Activated CD4-positive, CD25-positive, alpha-beta regulatory T cell (primary cell): ENCODE results near the gene RBBP7.
A peak's percentile ranks its signal among the peaks of the same experiment; 100 is the strongest.

Experiments
- DNase-seq, 4 experiments: peaks; one replicate each; lab custom pipeline; 2025; lab: John Stamatoyannopoulos, UW

Gene RBBP7

DNA sequence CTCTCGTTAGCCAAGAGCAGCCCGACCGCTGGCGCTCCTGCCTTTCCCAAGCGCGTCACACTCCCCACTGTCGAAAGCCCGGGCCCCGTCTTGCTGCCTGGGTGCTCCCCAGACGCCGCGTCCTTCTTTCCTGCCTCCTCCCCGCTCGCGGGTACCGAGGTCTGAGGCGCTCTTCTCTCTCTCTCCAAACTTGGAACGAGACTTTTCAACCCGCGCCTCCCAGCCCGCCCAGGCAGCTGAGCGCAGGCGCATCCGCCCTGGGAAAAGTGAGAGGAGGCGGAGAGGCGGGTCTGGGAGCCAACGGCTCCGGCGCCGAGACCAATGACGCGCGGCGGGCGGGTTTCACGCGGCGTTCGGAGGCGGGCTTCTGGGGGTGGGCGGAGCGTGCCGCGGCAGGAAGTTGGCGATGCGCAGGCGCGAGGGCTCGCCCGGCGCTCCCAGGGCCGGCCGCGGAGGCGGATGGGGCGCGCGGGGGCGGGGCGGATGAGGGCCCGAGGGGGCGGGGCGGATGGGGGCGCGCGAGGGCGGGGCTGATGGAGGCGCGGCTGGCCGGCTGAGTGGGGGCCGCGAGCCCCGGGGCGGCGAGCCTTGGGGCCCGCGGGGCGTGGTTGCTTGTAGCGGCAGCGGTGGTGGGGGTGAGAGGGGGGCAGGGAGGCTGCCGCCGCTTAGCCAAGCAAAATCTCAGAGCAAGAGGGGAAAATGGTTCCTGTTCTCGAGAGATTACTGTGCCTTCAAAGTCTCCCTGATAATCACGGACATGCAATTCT lies at the start of gene RBBP7:
Gene RBBP7 (minus strand): TSS at position 268 of the 767 bp plus-strand sequence. CDS start 309 bp downstream, outside the sequence.
- peak; percentile 73 to 85 (median 84) for DNase-seq

DNA sequence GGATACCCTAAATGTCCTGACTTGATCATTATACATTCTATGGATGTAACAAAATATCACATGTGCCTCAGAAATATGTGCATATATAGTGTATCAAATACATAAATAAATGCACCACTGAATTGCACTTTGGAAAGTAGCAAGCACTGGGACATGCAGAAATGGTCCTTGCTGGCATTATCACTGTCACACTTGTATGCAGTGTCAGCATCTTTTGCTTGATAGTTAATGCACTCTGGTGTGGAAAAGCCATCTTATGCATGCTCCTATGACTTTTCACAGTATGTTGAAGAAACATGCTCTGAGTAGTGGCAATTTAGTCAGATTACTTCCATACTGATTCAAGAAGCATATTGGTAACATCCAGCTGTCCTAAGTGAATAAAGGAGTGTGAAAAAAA lies 48.8 kb upstream of the RBBP7 start:
- no peak for DNase-seq

DNA sequence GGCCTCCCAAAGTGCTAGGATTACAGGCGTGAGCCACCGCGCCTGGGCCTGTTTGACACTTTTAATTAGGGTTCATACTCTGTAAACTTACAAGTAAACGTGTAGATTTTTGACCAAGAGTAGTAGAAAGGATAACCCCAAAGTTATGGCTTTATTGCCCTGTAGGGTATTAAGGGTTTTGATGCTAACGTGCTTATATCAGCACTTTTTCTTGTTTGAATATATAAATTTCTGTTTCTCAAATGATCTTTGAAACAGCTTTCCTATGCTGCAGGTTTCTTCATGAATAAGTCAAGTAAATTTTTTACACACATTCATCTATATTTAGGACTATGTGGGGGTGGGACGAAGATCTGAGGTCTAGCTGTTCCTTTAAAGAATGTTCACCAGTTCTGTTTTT lies 47.0 kb upstream of the RBBP7 start:
- DNase-seq = no peak

DNA sequence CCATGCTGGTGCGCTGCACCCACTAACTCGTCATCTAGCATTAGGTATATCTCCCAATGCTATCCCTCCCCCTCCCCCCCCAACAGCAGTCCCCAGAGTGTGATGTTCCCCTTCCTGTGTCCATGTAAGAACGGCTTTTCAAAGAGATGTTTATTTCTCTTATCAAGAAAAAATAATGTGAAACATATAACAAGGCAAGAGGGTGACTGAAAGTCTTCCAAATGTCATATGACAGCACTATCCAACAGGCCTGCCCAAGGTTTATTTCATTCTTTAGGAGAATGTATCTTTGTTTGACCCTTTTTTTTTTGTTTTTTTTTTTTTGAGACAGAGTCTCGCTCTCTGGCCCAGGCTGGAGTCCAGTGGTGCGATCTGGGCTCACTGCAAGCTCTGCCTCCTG lies 46.4 kb upstream of the RBBP7 start:
- DNase-seq = no peak

DNA sequence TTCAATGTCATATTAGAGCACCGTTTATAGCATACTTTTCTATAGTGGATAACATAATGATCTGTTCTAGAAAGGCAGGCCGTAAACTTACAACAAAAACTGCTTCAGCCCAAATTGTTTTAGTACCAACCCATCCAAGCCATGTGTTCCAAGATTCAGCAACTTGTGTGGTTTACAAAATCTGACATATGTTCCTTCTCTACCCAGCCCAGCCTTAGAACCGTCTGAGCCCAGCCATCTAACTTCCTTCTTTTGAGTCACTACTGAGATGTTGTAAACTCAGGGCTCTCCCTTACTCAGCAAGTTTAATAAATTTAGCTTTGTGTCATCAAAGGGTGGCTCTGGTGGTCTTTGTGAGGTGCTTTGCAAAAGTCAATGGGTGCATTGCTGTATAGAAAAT lies 43.9 kb upstream of the RBBP7 start:
- no peak for DNase-seq

DNA sequence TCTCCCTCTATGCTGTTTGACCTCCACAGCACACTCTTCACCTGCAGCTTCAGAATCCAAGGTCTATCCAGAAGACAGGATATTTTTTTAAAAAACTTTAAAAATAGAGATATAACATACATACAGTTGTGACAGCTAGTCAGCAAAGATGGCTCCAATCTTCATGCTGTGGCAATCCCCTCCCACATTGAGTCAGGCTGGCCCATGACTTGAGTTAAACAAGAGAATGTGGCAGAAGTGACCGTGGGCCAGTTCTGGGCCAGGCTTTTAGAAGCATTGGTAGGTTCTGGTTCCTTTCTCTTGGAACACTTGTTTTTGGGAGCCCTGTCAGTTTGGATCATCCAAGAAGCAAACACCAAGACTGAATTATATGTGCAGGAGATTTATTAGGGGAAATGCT lies 40.2 kb upstream of the RBBP7 start:
- DNase-seq = no peak

DNA sequence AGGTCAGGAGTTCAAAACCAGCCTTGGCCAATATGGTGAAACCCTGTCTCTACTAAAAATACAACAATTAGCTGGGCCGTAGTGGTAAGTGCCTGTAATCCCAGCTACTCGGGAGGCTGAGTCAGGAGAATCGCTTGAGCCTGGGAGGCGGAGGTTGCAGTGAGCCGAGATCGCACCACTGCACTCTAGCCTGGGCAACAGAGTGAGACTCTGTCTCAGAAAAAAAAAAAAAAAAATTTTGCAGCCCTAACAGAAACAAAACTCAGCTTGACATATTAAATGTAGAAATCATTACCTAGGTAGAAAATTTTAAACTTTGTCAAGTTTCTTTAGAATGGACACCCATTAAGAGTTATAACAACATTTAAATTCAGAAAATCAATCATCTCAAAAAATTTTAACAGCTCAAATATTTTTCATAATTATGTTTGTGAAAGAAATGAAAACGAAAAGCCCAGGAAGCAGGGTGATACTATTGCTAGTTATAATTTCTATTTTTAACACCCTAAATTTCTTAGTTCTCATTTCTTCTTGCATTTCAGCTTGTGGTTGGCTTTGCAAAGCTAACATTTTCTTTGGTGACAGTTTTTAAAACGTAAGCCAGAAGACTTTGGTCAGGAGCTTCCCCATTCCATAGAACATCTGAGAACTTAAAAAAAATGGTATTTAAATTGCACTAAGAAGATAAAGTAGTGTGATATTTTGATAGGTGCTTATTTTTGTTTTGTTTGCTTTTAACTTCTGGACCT lies 33.3 kb upstream of the RBBP7 start:
- DNase-seq = no peak

DNA sequence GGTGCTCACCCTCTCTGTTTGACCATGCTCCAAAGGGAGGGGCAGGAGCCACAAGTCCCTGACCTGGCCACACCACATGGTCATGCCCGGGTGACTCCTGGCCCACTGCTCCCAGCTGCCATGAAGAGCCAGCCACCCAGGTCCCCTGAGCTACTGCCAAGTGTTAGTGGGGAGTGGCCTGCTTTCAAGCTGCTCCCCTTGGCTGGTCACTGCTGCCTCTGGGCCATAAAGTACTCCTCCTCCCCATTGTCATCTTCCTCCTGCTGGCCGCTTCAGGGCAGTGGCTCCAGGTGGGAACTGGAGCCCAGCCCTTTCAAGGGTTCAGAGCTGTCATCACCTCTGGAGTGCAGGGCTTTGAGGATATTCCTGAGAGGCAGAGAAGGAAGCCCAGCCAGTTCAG lies 27.3 kb upstream of the RBBP7 start:
- DNase-seq = no peak

DNA sequence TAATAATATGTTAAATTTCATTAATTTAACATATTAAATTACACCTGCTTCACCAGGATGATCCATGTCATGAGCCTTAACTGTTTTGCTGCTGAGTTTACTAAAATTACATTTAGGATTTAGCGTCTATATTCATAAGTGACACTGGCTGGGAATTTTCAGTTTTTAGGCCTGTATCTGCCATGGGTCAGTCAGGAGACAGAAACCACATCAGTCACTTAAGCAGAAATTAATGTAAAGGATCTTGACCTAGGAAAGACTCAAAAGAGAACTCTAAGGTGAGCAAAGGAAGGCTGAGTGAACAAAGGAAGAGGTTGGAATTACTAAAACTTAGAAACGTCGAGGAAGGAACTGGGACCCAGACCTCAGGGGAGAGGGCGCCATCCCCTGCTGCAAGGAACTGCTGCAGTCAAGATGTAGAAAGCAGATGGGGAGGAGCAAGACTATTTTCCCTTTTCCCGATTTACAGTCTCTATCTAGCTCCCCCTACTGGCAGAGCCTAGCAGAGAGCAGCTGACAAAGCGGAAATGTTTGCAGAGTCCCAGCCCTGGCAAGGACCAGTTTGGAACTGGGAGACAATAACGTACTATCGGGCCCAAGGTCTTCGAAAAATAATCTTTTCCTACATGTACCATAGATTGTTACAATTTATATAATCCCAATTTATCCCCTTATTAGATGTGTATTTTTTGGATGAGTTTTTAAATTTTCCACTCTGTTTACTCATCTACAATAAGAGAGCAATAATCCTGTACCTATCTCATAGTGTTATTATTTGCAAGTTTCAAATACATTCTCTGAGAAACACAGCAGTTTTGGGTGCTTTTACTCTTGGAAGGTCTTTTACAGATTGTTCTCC lies 22.6 kb upstream of the RBBP7 start:
- DNase-seq = peak; percentile 3 to 11 (median 3)

DNA sequence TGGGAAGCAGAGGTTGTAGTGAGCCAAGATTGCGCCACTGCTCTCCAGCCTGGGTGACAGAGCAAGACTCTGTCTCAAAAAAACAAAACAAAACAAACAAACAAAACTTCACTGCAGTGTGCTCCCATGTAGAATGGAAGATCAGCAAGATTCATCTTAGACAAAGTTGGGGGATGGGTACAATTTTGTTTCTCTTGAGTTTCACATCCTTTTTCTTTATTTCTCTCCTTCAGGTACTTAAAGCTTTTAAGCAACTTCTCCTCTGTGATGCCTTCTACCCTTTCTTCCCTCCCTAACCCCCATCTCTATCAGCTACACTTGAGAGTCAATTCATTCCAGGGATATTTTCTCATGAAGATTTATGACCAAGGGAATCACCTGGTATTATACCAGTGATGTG lies 15.5 kb upstream of the RBBP7 start:
- DNase-seq = no peak

DNA sequence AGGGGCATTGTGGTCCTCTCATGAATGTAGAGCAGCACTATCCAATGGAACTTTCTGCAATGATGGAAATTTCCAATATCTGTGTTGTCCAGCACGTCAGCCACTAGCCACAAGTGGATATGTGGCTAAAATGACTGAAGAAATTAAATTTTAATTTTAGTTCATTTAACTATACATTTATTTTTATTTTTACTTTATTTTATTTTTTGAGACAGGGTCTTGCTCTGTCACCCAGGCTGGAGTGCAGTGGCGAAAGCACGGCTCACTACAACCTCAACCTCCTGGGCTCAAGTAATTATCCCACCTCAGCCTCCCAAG lies 13.3 kb upstream of the RBBP7 start:
- DNase-seq = no peak

DNA sequence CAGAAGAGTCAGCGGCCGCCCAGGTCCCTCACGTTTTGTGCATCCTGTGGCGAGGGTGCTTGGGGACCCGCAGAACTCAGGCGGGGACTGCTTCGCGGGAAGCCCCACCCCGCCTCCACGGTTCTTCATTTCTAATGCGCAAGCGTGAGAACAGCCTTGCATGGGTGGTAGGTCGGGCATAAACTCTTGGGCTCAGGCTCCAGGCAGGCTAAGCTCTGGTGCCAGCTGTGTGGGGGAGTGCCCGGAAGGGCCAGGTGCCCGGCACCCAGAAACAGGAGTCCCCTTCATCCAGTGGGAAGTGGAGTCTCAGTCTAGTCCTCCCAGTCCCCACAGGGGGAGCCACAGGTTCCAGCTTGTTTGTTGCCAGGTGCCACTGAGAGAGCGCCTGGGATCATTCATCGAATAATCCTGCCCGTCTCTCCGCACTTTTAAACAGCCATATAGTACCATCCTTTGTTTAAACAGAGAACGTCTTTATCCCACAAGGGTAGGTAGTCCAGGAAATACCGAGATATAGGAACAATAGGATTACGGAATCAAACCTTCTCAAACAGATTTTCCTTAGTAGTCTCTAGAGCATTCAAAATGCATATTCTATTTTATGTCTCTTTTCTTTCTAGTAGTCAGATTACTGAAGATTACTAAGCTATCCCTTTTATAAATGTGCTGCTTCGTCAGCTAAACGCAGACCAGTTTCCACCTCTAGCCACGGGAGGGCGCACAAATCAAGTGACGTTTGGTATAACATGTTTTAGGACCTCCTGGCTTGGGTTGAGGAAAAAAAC lies 12.7 kb upstream of the RBBP7 start:
- peak; percentile 13 to 31 (median 20) for DNase-seq

DNA sequence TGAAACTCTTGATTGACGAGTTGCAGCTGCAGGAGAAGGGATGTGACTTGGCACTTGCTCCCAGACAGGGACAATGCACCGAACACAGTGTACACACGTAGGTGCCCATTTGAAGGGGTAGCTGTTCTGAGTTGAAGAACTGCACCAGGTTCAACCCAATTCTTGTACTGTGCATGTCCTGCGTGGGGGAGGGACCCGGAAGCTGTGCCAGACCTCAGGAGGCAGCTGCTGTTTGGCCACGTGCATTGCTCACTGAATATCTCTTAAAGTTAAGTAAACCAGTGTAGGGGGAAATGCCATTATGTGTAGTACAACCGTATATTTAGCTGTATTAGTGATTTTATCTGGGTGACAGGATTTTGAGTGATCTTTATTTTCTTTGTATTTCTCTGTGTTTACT lies 12.0 kb upstream of the RBBP7 start:
- no peak for DNase-seq

DNA sequence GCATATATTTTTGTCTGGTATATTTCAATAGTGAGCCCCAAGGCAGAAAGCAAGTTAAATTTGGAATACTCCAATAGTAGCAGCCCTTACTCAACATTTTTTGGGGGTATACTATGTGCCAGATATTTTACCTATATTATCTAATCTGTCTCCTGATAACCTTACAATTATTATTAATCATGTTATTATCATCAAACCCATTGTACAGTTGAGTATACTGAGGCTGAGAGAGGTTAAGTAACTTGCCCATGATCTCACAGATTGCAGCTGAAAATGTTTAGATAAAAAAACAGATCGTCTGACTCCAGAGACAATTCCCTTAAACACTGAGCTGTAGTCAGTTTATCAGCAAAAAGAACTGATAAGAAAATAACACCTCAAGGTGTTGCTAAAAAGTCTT lies 6.5 kb upstream of the RBBP7 start:
- no peak for DNase-seq

DNA sequence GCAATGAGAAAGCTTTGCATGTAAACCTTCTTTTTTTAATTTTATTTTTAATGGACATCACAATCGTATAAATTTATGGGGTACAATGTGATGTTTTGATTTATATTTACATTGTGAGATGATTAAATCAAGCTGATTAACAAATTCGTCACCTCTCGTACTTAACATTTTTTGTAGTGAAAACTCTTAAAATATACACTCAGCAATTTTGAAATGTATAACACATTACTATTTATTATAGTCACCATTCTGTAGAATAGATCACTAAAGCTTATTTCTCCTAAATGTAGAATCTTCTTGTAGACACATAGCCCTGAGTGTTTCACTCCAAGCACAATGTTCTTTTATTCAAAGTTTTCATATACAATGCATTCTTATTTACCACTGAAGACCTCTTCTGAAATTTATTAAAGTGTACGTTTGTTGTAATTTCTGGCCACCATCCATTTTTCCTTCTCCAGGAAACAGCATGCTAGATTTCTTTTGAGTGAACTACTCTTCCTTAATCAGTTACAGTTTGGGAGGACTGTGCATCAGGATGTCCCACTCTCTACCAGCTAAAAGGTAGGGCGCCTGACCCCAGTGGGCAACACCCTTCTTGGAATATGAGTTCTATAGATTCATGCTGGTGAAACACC lies 4.4 kb upstream of the RBBP7 start:
- DNase-seq = no peak

DNA sequence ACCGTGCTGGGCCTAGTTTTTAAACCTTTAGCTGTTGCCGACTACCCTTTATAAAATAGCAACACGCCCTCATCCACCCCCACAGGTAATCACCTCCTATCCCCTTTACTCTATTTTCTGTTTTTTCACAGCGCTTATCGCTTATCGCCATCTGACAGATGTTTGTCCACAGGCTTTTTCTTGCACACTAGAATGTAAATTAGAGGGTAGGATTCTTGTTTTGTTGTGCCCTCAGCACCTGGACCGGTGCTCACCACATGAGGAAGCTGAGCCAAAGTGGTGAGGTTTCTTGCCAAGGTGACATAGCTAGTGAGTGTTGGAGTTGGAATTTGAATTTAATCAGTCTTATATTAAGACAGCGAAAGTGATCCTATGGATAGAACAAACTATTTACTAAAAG lies 2.9 kb upstream of the RBBP7 start:
- DNase-seq = no peak

DNA sequence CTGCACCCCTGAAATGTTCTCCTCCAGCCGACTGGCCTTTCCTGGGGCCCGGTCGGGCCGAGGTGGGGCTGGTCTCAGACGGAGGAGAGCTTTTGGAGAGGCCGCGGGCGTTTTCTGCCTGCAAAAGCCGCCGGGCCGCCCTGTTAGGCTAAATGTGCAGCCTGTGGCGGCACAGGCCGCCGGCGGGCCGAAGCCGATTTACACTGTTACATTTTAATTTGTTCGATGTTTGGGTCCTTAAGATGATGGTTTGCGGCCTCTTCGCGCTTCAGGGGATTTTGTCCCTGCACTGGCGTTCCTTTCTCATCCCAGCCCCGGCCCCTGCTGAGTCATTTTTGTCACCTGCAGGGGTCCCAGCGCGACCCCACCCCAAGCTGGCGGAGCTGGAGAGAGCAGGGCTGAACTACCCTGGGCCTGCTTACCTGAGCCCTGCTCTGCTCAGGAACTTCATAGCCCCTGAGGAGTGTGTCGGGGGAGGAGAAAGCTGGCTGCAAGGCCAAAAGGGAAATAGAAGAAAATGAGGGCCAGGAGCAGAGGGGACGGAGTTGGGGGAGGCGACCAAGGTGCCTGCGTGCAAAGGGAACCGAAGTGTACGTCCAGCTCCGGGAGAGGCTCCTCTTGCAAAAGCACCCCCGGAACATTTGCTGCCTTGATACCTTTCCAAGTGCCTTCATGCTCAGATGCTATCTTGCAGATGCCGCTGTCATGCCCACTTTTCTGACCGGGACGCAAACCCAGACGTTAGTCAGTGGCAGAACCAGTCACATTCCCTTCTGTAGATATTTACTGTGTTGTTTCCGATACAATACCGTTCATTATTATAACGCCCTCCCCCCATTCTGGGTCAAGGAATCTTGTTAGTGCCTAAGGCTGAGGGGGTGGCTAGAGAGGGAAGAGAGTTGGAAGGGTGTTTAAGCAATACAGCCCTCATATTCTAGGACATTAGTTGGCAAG lies 977 bp upstream of the RBBP7 start:
- DNase-seq = peak in 1 of 4 experiments; percentile 6

DNA sequence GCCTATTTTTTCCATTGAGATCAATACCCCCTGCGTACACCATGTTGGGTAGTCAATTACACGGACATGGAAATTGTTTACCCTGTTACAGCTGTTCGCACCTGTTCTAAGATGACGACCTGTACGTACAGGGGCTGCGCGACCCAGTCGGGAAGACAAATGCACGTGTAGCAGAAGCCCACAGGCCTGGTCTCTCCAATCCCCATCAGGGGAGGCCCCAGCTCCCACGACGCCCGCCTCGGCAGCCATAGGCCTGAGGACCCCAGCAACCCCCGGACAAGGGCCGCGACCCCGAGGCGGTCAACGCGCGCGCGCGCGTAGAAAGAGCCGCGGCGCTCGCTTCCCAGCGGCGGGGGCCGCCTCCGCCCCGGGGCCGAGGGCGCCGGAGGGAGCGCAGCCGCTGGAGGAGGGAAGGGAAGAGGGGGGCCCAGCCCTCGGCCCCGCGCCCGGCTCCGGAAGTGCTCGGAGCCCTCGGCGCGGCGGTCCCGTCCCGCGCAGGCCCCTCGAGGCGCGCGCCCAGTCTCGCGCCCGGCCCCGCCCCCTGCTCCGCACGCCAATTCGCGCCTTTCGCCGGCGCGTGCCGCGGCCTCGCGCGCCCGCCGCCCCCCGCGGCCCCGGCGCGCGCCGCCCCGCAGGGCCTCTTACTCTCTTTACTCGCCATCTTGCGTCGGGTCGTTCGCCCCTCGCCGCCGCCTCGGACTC lies 618 bp downstream of the RBBP7 start:
- DNase-seq = peak in 2 of 4 experiments; percentile 43 to 48

DNA sequence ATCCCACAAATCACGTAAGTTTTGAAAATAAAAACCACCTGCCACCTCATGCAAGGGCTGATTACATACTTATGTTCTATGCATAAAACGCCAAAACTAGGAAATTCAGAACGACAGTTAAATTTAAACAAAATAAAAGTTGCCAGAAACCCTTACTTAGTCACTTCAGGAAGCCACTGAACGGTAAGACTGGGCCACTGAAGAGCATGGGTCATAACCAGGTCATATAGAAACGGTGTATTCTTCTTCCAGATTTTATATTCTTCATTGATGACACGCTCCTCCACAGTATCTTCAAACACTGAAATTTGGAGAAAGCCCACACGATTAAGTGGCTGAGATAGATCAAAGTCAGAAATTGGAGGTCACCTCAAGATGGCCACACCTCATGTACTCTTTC lies 1.2 kb downstream of the RBBP7 start:
- no peak for DNase-seq

DNA sequence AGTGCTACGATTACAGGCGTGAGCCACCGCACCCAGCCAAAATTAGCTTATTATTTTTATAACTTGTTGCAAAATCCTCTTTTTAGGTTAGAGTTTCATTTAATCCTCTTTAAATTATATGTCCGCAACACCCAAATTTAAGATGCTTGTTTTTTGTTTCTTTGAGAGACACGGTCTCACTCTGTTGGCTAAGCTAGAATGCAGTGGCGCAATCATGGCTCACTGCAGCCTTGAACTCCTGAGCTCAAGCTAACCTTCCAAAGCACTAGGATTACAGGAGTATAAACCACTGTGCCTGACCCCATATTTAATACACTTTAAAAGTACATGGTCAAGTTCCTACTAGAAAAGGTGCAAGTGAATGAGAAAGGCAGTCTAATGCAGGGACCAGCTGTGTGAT lies 2.2 kb downstream of the RBBP7 start:
- DNase-seq = no peak
